Stimulated activated naive CD8-positive, alpha-beta T cell treated with anti-CD3 and anti-CD28 coated beads, Interleukin-15, Interleukin-2, amounts not matched to agents 100 U/mL and 50 U/mL, for 24 hours (primary cell): Measurements from ENCODE around the gene COL13A1.

Experiments
- ATAC-seq: fragments of 150-1000 bp; cut with Tn5 transposase; one replicate; pipeline ENCODE4 v1.10.0; 2021
- DNase-seq: peaks from one replicate; pipeline ENCODE4 v3.0.0; 2021

COL13A1 gene

DNA sequence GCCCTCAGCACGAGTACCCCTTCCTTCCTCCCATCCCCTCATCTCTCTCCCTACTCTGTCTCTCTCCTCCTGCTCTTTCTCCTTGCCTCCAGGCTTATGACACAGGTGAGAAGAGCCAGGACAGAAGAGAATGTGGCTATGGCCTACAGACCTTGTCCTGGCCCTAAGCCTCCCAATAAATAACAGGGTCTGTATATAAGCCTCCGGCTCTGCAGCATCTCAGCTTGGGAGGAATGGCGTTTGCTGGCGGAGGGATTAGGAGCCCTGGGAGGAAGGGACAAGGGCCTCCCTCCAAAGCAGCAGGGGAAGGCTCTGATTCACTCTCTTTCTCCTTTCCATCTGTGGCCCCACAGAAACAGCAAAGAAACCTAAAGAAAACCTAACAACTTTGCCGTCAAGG is 45.8 kb downstream of the COL13A1 start:
- DNase-seq: no peak
- ATAC-seq: no peak

- DNase-seq: no peak
- no peak for ATAC-seq
These were observed 46.2 kb downstream of the COL13A1 start for GRCh38 chr10:69847883-69848282.

DNA sequence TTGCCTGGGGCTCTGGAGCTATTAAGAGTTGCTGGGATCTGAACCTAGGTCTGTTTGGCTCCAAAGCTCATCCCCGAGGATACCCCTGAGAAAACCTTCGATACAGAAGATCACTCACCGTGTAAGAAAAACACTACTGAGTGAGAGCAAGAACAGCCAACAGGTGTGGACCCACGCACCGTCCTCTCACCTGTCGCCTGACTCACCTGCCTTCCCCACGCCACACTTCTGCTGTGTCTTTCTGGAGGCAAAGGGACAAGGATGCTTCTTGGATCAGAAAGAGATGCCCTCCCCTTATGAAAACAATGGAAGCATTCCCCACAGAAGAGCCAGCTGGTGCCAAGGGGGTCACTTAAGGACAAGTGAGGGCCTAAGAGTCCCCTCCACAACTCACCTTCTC is 46.7 kb downstream of the COL13A1 start:
- DNase-seq: no peak
- ATAC-seq: no peak

- ATAC-seq (no peak), DNase-seq (no peak)
These were observed 48.1 kb downstream of the COL13A1 start for GRCh38 chr10:69849825-69850224.

DNA sequence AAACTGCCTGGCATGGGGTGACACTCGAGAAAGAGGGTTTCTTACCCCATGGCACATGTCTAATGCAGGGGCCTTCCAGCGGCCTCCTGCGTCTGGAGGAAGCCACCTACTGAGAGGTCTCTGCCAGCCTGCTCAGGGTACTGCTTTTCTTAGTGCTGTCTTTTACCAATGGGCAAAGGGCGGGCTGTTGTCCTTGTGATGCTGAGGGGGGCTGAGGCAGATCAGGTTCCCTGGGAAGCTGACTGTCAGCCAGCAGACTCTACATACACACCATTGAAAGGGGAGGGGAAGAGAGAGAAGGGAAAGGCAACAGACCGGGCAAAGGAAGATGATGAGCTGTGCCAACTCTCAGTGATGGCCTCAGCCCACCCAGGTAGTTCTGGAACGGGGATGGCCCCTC is 48.7 kb downstream of the COL13A1 start:
- no peak for DNase-seq
- no peak for ATAC-seq

DNA sequence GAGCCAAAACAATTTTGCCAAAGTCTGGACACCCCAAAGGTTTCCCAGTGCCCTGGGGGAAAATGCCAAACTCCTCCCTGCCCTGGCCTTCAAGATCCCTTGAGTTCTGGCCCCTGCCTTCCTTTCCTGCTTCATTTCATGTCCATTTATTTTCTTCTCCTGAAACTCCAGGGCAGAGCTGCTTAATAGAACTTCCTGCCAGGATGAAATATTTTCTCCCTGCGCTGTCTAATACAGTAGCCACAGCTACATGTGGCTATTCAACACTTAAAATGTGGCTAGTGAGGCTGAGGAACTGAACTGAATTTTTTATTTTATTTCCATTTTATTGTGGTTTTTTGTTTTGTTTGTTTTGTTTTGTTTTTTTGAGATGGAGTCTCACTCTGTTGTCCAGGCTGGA is 49.6 kb downstream of the COL13A1 start:
- ATAC-seq: no peak

GRCh38 chr10:69853064-69853463 is 51.4 kb downstream of the COL13A1 start:
- DNase-seq (no peak), ATAC-seq (no peak)

More for the DNA sequence above, 49.6 kb downstream of the COL13A1 start:
- DNase-seq: no peak

GRCh38 chr10:69854511-69855345 is 53.0 kb downstream of the COL13A1 start:
- ATAC-seq: no peak
- no peak for DNase-seq

DNA sequence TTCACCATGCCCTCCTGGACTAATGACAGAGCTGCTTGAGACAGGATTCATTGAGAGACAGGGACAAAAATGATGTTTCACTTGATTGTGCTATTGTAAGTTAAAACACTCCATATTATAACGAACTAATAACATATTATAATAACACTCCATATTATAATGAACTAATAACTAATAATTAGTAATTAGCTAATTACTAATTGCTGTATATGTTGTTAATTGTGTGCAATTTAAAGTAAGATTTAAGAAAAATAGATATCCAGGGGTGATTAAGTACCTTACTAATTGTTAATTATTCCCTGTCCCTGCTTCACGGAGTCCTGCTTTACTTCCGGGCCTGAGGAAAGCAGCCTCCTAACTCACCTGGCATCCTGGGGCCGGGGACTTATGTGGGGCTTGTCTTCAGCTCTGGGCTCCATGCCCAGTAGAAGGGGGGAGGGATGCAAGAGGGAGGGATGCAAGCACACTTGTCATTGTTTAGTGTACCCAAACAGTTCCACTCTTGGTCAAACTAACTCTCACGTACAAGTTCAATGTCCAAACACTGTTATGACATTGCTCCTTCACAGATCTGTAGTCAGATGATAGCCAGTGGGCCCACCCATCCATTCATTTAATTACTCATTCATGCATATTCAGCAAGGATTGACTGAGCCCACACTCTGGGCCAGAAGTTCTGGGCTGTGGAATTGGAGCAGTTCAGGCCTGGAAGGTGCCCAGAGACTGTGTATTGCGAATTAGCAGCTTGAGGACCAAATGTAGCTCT is 53.8 kb downstream of the COL13A1 start:
- DNase-seq (no peak), ATAC-seq (no peak)

- no peak for DNase-seq
These were observed 55.0 kb downstream of the COL13A1 start for GRCh38 chr10:69856601-69857166.

DNA sequence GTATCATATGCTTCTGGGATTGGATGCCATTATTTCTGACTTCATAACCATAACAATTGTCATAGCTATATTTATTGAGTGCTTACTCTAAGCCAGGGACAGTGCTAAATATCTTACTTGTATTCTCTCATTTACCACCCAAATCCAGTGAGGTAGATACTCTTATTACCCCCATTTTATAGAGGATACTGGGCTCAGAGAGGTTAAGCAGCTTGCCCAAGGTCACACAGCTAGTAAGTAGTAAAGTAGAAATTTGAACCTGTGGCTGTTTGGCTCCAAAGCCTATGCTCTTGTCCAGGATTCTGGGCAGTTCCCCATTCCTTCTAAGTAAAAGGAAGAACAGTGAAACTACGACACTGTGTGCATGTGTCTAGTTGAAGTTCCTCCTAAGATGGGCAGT is 56.5 kb downstream of the COL13A1 start:
- ATAC-seq: no peak
- no peak for DNase-seq

More at GRCh38 chr10:69856601-69857166, 55.0 kb downstream of the COL13A1 start:
- no peak for ATAC-seq

DNA sequence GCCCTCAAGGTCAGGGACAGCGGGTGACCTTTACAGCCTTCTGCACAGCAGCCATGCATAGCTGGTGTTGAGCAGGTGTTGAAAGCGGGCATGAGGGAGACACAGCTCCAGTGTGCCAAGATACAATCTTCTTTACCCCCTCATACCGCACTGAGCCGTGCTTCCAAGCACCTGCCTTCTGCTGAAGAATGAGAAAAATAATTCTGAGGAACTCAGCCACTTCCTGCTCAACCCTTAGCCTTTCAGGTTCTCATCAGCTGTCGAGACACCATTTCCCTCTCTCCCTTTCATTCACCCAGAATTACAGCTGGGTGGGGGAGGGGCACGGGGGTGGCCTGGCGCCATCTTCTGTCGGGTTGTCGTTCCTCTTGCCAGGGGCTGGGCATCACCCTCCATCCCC is 58.6 kb downstream of the COL13A1 start:
- ATAC-seq (no peak), DNase-seq (no peak)

DNA sequence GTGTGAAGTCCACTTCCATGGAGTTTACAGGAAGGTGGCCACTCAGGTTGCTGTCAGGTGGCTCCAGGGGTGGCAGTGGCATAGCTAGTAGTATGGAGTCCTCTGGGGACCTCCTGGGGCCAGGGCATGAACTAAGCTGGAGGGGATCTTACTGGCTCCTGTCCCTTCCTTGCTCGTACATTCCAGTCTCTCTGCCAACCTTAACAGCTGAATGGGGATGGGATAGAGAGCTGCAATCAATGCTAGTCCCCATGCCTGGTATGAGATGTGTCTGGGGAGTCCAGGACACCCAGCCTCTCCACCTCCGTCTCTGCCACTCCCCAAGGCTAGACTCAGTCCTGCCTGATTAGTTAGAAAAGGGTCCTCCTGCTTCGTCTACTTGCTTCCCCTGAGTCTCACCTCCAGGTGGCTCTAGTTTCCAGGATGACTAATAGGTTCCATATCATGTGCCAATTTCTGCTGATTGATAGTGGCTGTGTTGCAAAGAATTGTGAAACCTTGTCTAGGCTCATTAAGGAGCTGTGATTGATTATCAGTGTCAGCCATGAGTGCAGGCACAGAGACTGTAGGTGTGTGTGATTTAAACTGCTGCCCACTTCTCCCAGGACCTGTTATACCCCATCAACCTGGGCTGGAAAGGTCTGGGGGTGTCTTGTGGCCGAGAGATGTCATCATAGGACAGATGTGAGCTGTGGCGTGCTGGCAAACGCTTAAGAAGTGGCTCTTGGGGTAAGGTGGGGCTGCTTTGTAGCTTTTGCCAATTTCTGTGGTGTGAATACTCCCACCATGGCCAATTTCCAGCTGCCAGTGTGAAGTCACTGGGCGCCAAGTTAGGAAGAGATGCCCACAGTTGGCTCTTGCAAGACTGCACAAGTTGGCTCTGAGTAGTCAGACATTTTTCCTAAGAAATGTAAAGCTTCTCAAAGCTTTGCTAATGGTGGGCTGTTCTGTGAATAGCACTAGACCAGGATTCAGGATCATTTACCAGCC is 59.8 kb downstream of the COL13A1 start:
- ATAC-seq: peak; percentile 34
- DNase-seq: no peak

GRCh38 chr10:69862882-69863530 is 61.3 kb downstream of the COL13A1 start:
- no peak for ATAC-seq

DNA sequence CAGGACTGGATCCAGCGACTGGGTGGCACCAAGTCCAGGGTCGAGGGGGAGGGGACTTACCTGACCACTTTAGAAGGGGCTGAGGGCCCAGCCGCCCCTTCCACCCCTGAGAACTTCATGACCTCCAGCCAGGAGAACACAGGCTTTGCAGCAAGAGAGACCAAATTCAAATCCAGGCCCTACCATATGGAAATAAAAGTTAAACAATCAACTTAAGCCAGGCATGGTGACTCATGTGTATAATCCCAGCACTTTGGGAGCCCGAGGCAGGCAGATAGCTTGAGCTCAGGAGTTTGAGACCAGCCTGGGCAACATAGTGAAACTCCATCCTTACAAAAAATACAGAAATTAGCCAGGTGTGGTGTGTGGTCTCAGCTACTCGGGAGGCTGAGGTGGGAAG is 61.9 kb downstream of the COL13A1 start:
- DNase-seq: no peak
- no peak for ATAC-seq

More at GRCh38 chr10:69862882-69863530, 61.3 kb downstream of the COL13A1 start:
- no peak for DNase-seq

- ATAC-seq (no peak), DNase-seq (no peak)
These were observed 62.6 kb downstream of the COL13A1 start for GRCh38 chr10:69864321-69864720.

- ATAC-seq (no peak), DNase-seq (no peak)
These were observed 63.7 kb downstream of the COL13A1 start for GRCh38 chr10:69865450-69865849.

DNA sequence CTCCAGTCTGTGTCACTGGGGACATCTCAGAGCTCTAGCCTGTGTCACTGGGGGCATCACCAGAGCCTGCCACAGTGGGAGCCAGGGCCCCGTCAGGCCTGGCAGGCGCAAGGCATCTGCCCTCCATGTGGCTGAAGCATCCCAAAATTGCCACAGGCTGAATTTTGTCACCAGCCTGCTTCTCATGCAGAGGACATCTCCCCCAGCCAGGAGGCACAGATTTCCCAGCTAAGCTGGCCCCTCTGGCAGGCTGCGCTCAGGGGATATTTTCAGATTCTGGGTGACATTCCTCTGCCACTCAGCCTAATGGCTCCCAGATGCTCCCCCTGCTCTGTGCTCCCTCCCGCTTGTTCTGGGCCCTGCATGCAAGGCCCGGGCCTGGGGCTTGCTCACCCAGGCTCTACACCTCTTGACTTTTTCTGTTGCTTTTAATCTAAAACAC is 64.6 kb downstream of the COL13A1 start:
- DNase-seq (no peak), ATAC-seq (no peak)

GRCh38 chr10:69866688-69867461 is 65.2 kb downstream of the COL13A1 start:
- DNase-seq: no peak

More at GRCh38 chr10:69866688-69867461, 65.2 kb downstream of the COL13A1 start:
- no peak for ATAC-seq
